MM.1S (cell line): ENCODE data around the gene GFOD2.

Experiments used
- DNase-seq: peaks from one replicate; pipeline ENCODE4 v3.0.0-alpha.2; 2015
- H2AFZ ChIP-seq: fragments of 300-600 bp; sonication (generic); 2 replicates; pipeline ENCODE4 v1.6.0; 2016; ENCODE audit warnings: antibody characterized with exemption, low read length
- H3F3A ChIP-seq: fragments of 300-600 bp; sonication (generic); 2 replicates; pipeline ENCODE4 v1.6.1; 2016; ENCODE audit warnings: mild to moderate bottlenecking, antibody characterized with exemption, low read length, moderate library complexity, mixed read lengths; ENCODE audit not compliant: insufficient read depth
- H3K27ac ChIP-seq: fragments of 300-600 bp; sonication (generic); 2 replicates; pipeline ENCODE4 v1.5.1; 2016; ENCODE audit warnings: mild to moderate bottlenecking, low read length
- H3K27me3 ChIP-seq: fragments of 300-600 bp; sonication (generic); replicated peaks from 2 replicates; pipeline ENCODE4 v1.6.0; 2016; ENCODE audit warnings: low read length; ENCODE audit not compliant: insufficient read depth
- H3K36me3 ChIP-seq: fragments of 300-600 bp; sonication (generic); replicated peaks from 2 replicates; pipeline ENCODE4 v1.6.1; 2016; ENCODE audit warnings: mild to moderate bottlenecking, low read length, mixed read lengths; ENCODE audit not compliant: insufficient read depth
- H3K4me1 ChIP-seq: fragments of 300-600 bp; sonication (generic); 2 replicates; pipeline ENCODE4 v1.6.1; 2016; ENCODE audit warnings: low read length, mixed read lengths
- H3K4me2 ChIP-seq: fragments of 300-600 bp; sonication (generic); 2 replicates; pipeline ENCODE4 v1.6.0; 2016; ENCODE audit warnings: low read depth, low read length
- H3K4me3 ChIP-seq: fragments of 300-600 bp; sonication (generic); 2 replicates; pipeline ENCODE4 v1.5.1; 2016; ENCODE audit warnings: low read length, mixed read lengths
- H3K79me2 ChIP-seq: fragments of 300-600 bp; sonication (generic); 2 replicates; pipeline ENCODE4 v1.6.1; 2016; ENCODE audit warnings: mixed run types, low read length, mixed read lengths
- H3K9ac ChIP-seq: fragments of 300-600 bp; sonication (generic); 2 replicates; pipeline ENCODE4 v1.6.1; 2016; ENCODE audit warnings: low read length, mixed read lengths
- H3K9me2 ChIP-seq: fragments of 300-600 bp; sonication (generic); replicated peaks from 2 replicates; pipeline ENCODE4 v1.6.1; 2016; ENCODE audit warnings: mild to moderate bottlenecking, low read length, mixed read lengths; ENCODE audit not compliant: insufficient read depth
- H3K9me3 ChIP-seq: fragments of 300-600 bp; sonication (generic); replicated peaks from 2 replicates; pipeline ENCODE4 v1.6.1; 2016; ENCODE audit warnings: mild to moderate bottlenecking, low read length, mixed read lengths; ENCODE audit not compliant: insufficient read depth
- H4K20me1 ChIP-seq: fragments of 300-600 bp; sonication (generic); 2 replicates; pipeline ENCODE4 v1.6.1; 2016; ENCODE audit warnings: mild to moderate bottlenecking, low read length, moderate library complexity, mixed read lengths; ENCODE audit not compliant: insufficient read depth
- EZH2 ChIP-seq: fragments of 300-600 bp; sonication (generic); optimal IDR thresholded peaks from 2 replicates; pipeline ENCODE3; 2017; ENCODE audit warnings: low read depth, mild to moderate bottlenecking, antibody characterized with exemption, low read length, mixed read lengths
- EZH2phosphoT487 ChIP-seq: fragments of 300-600 bp; sonication (generic); IDR thresholded peaks from 2 replicates; pipeline ENCODE4 v1.6.1; 2018; ENCODE audit warnings: antibody characterized with exemption, low read length
- TF ChIP-seq, protein P1 (sequence below): fragments of 300-600 bp; sonication (generic); IDR thresholded peaks from 2 replicates; pipeline ENCODE4 v1.5.1; 2016; ENCODE audit warnings: antibody characterized with exemption, low read length, mixed read lengths

GFOD2 gene

DNA sequence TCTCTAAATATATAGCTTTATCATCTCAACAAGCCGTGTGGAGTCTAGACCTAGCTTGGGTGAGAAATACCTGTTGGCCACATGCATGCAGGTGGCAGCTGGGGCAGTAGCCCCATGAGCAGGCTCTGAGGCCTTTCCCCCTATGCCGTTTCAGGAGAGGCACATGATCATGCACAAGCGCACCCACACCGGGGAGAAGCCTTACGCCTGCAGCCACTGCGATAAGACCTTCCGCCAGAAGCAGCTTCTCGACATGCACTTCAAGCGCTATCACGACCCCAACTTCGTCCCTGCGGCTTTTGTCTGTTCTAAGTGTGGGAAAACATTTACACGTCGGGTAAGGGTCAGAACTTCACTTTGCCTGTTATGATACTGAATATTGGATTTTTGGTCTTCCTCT lies 90.9 kb downstream of the GFOD2 start:
- Histone ChIP-seq H3K9me3 (no peaks in the 10 kb centered on the region), H3K27ac (no peak overlapping the region), H3K9ac (no peak overlapping the region), H3K4me3 (no peak overlapping the region), H3K4me1 (no peaks in the 10 kb centered on the region), H3F3A (no peaks in the 10 kb centered on the region), H3K9me2 (no peaks in the 10 kb centered on the region), H4K20me1 (no peaks in the 10 kb centered on the region), H3K4me2 (no peak overlapping the region), H2AFZ (no peak overlapping the region), H3K27me3 (no peaks in the 10 kb centered on the region), H3K79me2 (peaks cover 14% of the 10 kb centered on the region), H3K36me3 (0 out of 2 replicates have a peak, but pooled peaks cover 8% of the 10 kb centered on the region)
- no peak for DNase-seq
- TF ChIP-seq, protein P1, sequence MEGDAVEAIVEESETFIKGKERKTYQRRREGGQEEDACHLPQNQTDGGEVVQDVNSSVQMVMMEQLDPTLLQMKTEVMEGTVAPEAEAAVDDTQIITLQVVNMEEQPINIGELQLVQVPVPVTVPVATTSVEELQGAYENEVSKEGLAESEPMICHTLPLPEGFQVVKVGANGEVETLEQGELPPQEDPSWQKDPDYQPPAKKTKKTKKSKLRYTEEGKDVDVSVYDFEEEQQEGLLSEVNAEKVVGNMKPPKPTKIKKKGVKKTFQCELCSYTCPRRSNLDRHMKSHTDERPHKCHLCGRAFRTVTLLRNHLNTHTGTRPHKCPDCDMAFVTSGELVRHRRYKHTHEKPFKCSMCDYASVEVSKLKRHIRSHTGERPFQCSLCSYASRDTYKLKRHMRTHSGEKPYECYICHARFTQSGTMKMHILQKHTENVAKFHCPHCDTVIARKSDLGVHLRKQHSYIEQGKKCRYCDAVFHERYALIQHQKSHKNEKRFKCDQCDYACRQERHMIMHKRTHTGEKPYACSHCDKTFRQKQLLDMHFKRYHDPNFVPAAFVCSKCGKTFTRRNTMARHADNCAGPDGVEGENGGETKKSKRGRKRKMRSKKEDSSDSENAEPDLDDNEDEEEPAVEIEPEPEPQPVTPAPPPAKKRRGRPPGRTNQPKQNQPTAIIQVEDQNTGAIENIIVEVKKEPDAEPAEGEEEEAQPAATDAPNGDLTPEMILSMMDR = no peak
- TF ChIP-seq EZH2phosphoT487 (no peak), EZH2 (no peak)
